Endothelial cell of umbilical vein (primary cell): ENCODE results near the gene CDC42EP4. TPM values are rescaled to one million over a fixed set of nuclear protein-coding genes. Genes with fewer than 3 reads are reported as not detected.

Experiments
- BruUV-seq: library from RNA; stranded (reverse); fragments of 400-500 nt; replicated peaks from 2 replicates; lab custom pipeline; 2021; lab: Mats Ljungman, UMichigan
- CTCF ChIA-PET: fragments of 300-600, 350-600 bp; sonication (Branson Sonifier 250); formaldehyde crosslinking; loops from one replicate; lab custom pipeline; 2021; ENCODE audit warnings: antibody characterized with exemption, inconsistent platforms; lab: Charles Lee
- POLR2A ChIA-PET: fragments of 300-600, 350-600 bp; sonication (Branson Sonifier 250); formaldehyde crosslinking; loops from one replicate; lab custom pipeline; 2021; ENCODE audit warnings: antibody characterized with exemption, inconsistent platforms; lab: Charles Lee
- DNase-seq: peaks from one replicate; pipeline ENCODE4 v3.0.0-alpha.2; 2011; ENCODE audit warnings: low read depth, low spot score
- FAIRE-seq: peaks from 2 replicates; lab custom pipeline; 2011; peaks lifted over from hg19 to GRCh38; lab: Jason Lieb, UNC
- H2AFZ ChIP-seq: 2 replicates; pipeline ENCODE4 v1.6.0; 2012; ENCODE audit warnings: low read depth, low read length, control low read depth, inconsistent platforms
- H3K27ac ChIP-seq: 2 replicates; pipeline ENCODE4 v1.5.1; 2011; ENCODE audit warnings: low read depth, mild to moderate bottlenecking, control low read depth, low read length, moderate library complexity; ENCODE audit not compliant: insufficient read depth
- H3K27me3 ChIP-seq, 2 experiments: 2 replicates each; pipeline versions ENCODE4 v1.6.0 to v1.6.1; 2011; ENCODE audit warnings: low read length in 2 of 2, mixed read lengths in 1 of 2; ENCODE audit not compliant: control insufficient read depth in 2 of 2, insufficient read depth in 2 of 2
- H3K36me3 ChIP-seq, 2 experiments: 2 replicates in 1 of 2; 3 replicates in 1 of 2; pipeline ENCODE4 v1.5.1; 2011; ENCODE audit warnings: low read length in 2 of 2, mild to moderate bottlenecking in 1 of 2, moderate library complexity in 1 of 2; ENCODE audit not compliant: control insufficient read depth in 2 of 2, insufficient read depth in 2 of 2; ENCODE audit errors: extremely low read depth in 1 of 2
- H3K4me1 ChIP-seq: 3 replicates; pipeline ENCODE4 v1.5.1; 2011; ENCODE audit warnings: mild to moderate bottlenecking, low read length; ENCODE audit not compliant: control insufficient read depth, insufficient read depth; ENCODE audit errors: extremely low read depth
- H3K4me2 ChIP-seq: 2 replicates; pipeline ENCODE4 v1.6.1; 2011; ENCODE audit warnings: low read length, control low read depth, mixed read lengths; ENCODE audit not compliant: insufficient read depth
- H3K4me3 ChIP-seq, 3 experiments: fragments of 200-600 bp in 1 of 3; sonication (generic), shearing (Covaris generic) in 1 of 3; replicated peaks in 1 of 3; 2 replicates each; pipeline ENCODE4 v1.5.1; 2011 to 2016; ENCODE audit warnings: control low read depth in 3 of 3, low read length in 3 of 3, mild to moderate bottlenecking in 2 of 3, inconsistent platforms in 1 of 3, low read depth in 1 of 3, moderate library complexity in 1 of 3; ENCODE audit not compliant: insufficient read depth in 1 of 3
- H3K79me2 ChIP-seq: 2 replicates; pipeline ENCODE4 v1.6.0; 2012; ENCODE audit warnings: low read length, inconsistent platforms; ENCODE audit not compliant: control insufficient read depth, insufficient read depth
- H3K9ac ChIP-seq: replicated peaks from 2 replicates; pipeline ENCODE3; 2011; ENCODE audit warnings: low read length, control low read depth; ENCODE audit not compliant: insufficient read depth; ENCODE audit errors: extremely low read depth
- H3K9me1 ChIP-seq: replicated peaks from 3 replicates; pipeline ENCODE4 v1.6.0; 2011; ENCODE audit warnings: mild to moderate bottlenecking, low read length; ENCODE audit not compliant: control insufficient read depth, insufficient read depth; ENCODE audit errors: extremely low read depth
- H3K9me3 ChIP-seq: replicated peaks from 2 replicates; pipeline ENCODE4 v1.5.1; 2012; ENCODE audit warnings: low read length, inconsistent platforms; ENCODE audit not compliant: control insufficient read depth, insufficient read depth
- H4K20me1 ChIP-seq: replicated peaks from 2 replicates; pipeline ENCODE3; 2011; ENCODE audit warnings: mild to moderate bottlenecking, low read length; ENCODE audit not compliant: control insufficient read depth, insufficient read depth; ENCODE audit errors: extremely low read depth
- EZH2 ChIP-seq: IDR thresholded peaks from 2 replicates; pipeline ENCODE4 v1.6.1; 2012; ENCODE audit warnings: borderline replicate concordance, low read depth, mild to moderate bottlenecking, moderate library complexity, low read length, inconsistent platforms; ENCODE audit not compliant: severe bottlenecking
- FOS ChIP-seq: IDR thresholded peaks from 2 replicates; pipeline ENCODE4 v1.6.1; 2011; ENCODE audit warnings: mild to moderate bottlenecking, low read length, moderate library complexity, borderline replicate concordance; ENCODE audit not compliant: insufficient read depth
- GATA2 ChIP-seq: IDR thresholded peaks from 2 replicates; pipeline ENCODE4 v1.7.0; 2011; ENCODE audit warnings: low read depth, mild to moderate bottlenecking, moderate library complexity, mixed read lengths, low read length; ENCODE audit not compliant: insufficient read length, insufficient read depth
- JUN ChIP-seq: IDR thresholded peaks from 2 replicates; pipeline ENCODE4 v1.6.1; 2011; ENCODE audit warnings: borderline replicate concordance, low read depth; ENCODE audit not compliant: insufficient read length, insufficient read depth
- MYC ChIP-seq: IDR thresholded peaks from one replicate; pipeline ENCODE4 v1.6.1; 2011; ENCODE audit warnings: mild to moderate bottlenecking, low read depth, low read length
- POLR2A ChIP-seq: IDR thresholded peaks from 2 replicates; pipeline ENCODE4 v1.6.1; 2012; ENCODE audit warnings: low read depth, mild to moderate bottlenecking, control low read depth, low read length
- POLR2AphosphoS5 ChIP-seq: IDR thresholded peaks from 2 replicates; pipeline ENCODE4 v1.6.1; 2012; ENCODE audit warnings: low read depth, mild to moderate bottlenecking, control low read depth, low read length, moderate library complexity; ENCODE audit not compliant: insufficient read depth
- dilution Hi-C: fragments of 300-500 bp; cut with MboI; formaldehyde crosslinking; loops from one replicate; pipeline ENCODE4 v1.15.0; 2019; ENCODE audit warnings: low sequenced_read_pairs; ENCODE audit not compliant: extremely low pct_ligation_motif_present
- intact Hi-C: fragments of 100-400 bp; cut with micrococcal nuclease; formaldehyde crosslinking; loops from one replicate; pipeline ENCODE4 v1.10.0; 2022
- polyA plus RNA-seq, 4 experiments: library from polyadenylated mRNA; depleted of rRNA in 3 of 4; stranded (reverse) in 3 of 4; unstranded in 1 of 4; fragments of >200 nt; gene quantifications; 2 replicates each; pipeline versions ENCODE4 v1.2.1 to v1.2.3, GENCODE V29; 2011 to 2012; ENCODE audit warnings: missing spikeins in 1 of 4
- total RNA-seq: library from RNA; stranded (reverse); gene quantifications from 2 replicates; pipeline ENCODE4 v1.2.3, GENCODE V29; 2021
- TF ChIP-seq, protein P1 (sequence below), 2 donors: IDR thresholded peaks; 1 replicate in 1 of 2; 2 replicates in 1 of 2; pipeline ENCODE4 v1.5.1; 2011; ENCODE audit warnings: low read length in 2 of 2, mild to moderate bottlenecking in 2 of 2, moderate library complexity in 2 of 2, control low read depth in 1 of 2, inconsistent platforms in 1 of 2, low read depth in 1 of 2; ENCODE audit not compliant: insufficient read depth in 1 of 2; ENCODE audit errors: extremely low read depth in 1 of 2
- TF ChIP-seq, protein P2 (sequence below): IDR thresholded peaks from 2 replicates; pipeline ENCODE4 v1.6.1; 2011; ENCODE audit not compliant: insufficient read depth, insufficient read length

CDC42EP4 gene
- total and polyA plus RNA-seq, 2 donors (not counting 3 experiments of a cell fraction or from before 2014, with no cell fraction given), result 11.4 to 19.6 TPM

DNA sequence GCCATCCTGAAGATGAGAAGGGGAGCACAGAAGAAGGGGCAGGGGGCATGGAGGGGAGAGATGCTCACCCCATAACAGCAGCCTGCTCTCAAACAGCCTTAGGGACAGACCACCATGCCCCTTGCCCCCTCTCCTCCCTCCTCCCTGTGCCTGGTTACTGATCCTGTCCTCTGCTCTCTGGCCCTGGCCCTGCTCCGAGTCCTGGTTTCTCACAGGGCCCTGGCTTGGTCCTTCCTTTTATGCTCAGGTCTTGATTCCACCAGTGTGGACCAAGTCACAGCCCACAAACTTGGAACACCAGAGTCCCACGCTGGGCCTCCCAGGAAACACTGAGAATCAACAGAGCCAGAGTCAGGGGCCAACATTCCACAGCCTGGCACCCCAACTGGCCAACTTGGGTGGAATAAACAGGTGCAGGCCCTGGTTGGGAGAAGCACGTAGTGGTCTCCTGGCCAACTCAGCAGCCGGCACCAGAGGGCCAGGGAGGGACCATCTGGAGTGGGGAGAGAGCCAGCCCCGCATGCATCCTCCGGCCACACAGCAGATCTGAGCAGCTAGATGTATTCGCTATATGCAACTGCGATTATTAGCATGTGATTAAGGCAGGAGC lies 44.9 kb upstream of the CDC42EP4 start:
- no TSS peak for BruUV-seq
- no peak overlapping the region for H3K27ac ChIP-seq
- H3K4me2 ChIP-seq, result no peak overlapping the region
- H2AFZ ChIP-seq, result no peak overlapping the region
- FAIRE-seq (no peak), DNase-seq (no peak)
- no peaks in the 10 kb centered on the region for H3K9me3 ChIP-seq
- ChIA-PET CTCF (interaction anchor here (3.0 kb wide), 1 partner anchor 13 kb away, joined by 13 read pairs; no protein-coding TSS in a partner anchor), POLR2A (interaction anchor here (0.6 kb wide), 1 partner anchor 262 kb away, joined by 3 read pairs; no protein-coding TSS in a partner anchor)
- no peaks in the 10 kb centered on the region for H3K79me2 ChIP-seq
- H3K4me3 ChIP-seq, result no peak overlapping the region
- dilution Hi-C loops, result no loop called here
- H4K20me1 ChIP-seq, result no peaks in the 10 kb centered on the region
- H3K36me3 ChIP-seq, result no peaks in the 10 kb centered on the region
- TF ChIP-seq, protein P1, sequence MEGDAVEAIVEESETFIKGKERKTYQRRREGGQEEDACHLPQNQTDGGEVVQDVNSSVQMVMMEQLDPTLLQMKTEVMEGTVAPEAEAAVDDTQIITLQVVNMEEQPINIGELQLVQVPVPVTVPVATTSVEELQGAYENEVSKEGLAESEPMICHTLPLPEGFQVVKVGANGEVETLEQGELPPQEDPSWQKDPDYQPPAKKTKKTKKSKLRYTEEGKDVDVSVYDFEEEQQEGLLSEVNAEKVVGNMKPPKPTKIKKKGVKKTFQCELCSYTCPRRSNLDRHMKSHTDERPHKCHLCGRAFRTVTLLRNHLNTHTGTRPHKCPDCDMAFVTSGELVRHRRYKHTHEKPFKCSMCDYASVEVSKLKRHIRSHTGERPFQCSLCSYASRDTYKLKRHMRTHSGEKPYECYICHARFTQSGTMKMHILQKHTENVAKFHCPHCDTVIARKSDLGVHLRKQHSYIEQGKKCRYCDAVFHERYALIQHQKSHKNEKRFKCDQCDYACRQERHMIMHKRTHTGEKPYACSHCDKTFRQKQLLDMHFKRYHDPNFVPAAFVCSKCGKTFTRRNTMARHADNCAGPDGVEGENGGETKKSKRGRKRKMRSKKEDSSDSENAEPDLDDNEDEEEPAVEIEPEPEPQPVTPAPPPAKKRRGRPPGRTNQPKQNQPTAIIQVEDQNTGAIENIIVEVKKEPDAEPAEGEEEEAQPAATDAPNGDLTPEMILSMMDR (IDR thresholded peaks at IDR 0.05; ENCODE audit: extremely low read depth in 1 of 2, insufficient read depth in 1 of 2, low read depth in 1 of 2, low read length in 2 of 2), result no peak
- TF ChIP-seq FOS, result no peak
- TF ChIP-seq EZH2, result no peak
- TF ChIP-seq GATA2, result no peak
- TF ChIP-seq JUN, result no peak
- TF ChIP-seq MYC, result no peak
- TF ChIP-seq POLR2A, result no peak
- TF ChIP-seq POLR2AphosphoS5, result no peak
- TF ChIP-seq, protein P2, sequence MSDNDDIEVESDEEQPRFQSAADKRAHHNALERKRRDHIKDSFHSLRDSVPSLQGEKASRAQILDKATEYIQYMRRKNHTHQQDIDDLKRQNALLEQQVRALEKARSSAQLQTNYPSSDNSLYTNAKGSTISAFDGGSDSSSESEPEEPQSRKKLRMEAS, result no peak
- H3K4me1 ChIP-seq, result no peaks in the 10 kb centered on the region
- H3K27me3 ChIP-seq, result no peaks in the 10 kb centered on the region
- no peaks in the 10 kb centered on the region for H3K9me1 ChIP-seq
- no peak overlapping the region for H3K9ac ChIP-seq
- intact Hi-C loops, result no loop called here
